DND-41 (cell line): ENCODE results near the gene ZNF726.
"Not testable (repeated sequence)": the region's sequence is repeated elsewhere in the genome, so short reads cannot be mapped to it uniquely, and the experiment has no call there.

Experiments used
- ATAC-seq: fragments of 200-7000 bp; cut with Tn5 transposase; 3 replicates; pipeline ENCODE4 v1.9.1; 2021; ENCODE audit warnings: low read depth; ENCODE audit not compliant: insufficient read depth
- DNase-seq: peaks from one replicate; pipeline ENCODE4 v3.0.0-alpha.2; 2020
- H2AFZ ChIP-seq: 2 replicates; pipeline ENCODE4 v1.6.0; 2012; ENCODE audit warnings: low read depth, low read length
- H3K27ac ChIP-seq: 2 replicates; pipeline ENCODE4 v1.5.1; 2012; ENCODE audit warnings: low read length, inconsistent platforms
- H3K27me3 ChIP-seq: fragments of 200-600 bp; sonication (generic); 2 replicates; pipeline ENCODE4 v1.6.0; 2012; ENCODE audit warnings: low read length, mild to moderate bottlenecking, inconsistent platforms; ENCODE audit not compliant: insufficient read depth, poor library complexity
- H3K36me3 ChIP-seq: 2 replicates; pipeline ENCODE4 v1.5.1; 2012; ENCODE audit warnings: low read length, inconsistent platforms; ENCODE audit not compliant: insufficient read depth
- H3K4me1 ChIP-seq: 2 replicates; pipeline ENCODE4 v1.5.1; 2012; ENCODE audit warnings: mild to moderate bottlenecking, low read length; ENCODE audit not compliant: insufficient read depth
- H3K4me2 ChIP-seq: 2 replicates; pipeline ENCODE4 v1.6.0; 2012; ENCODE audit warnings: mild to moderate bottlenecking, moderate library complexity, low read length, inconsistent platforms; ENCODE audit not compliant: insufficient read depth
- H3K4me3 ChIP-seq, 2 experiments: fragments of 200-600 bp in 1 of 2; shearing (Covaris generic) in 1 of 2; 2 replicates each; pipeline ENCODE4 v1.5.1; 2012 to 2016; ENCODE audit warnings: inconsistent platforms in 2 of 2, low read length in 2 of 2, mild to moderate bottlenecking in 2 of 2, low read depth in 1 of 2, moderate library complexity in 1 of 2
- H3K79me2 ChIP-seq: 2 replicates; pipeline ENCODE4 v1.6.0; 2012; ENCODE audit warnings: low read length, inconsistent platforms; ENCODE audit not compliant: insufficient read depth
- H3K9ac ChIP-seq: 2 replicates; pipeline ENCODE4 v1.6.0; 2012; ENCODE audit warnings: low read depth, mild to moderate bottlenecking, inconsistent platforms, low read length, moderate library complexity
- H3K9me3 ChIP-seq: 2 replicates; pipeline ENCODE4 v1.5.1; 2012; ENCODE audit warnings: low read length, moderate library complexity, mild to moderate bottlenecking, inconsistent platforms; ENCODE audit not compliant: insufficient read depth, severe bottlenecking
- H4K20me1 ChIP-seq: 2 replicates; pipeline ENCODE4 v1.6.0; 2012; ENCODE audit warnings: low read length; ENCODE audit not compliant: insufficient read depth
- CTCF ChIP-seq: IDR thresholded peaks from 2 replicates; pipeline ENCODE4 v1.5.1; 2012; ENCODE audit warnings: borderline replicate concordance, low read length, moderate library complexity, mild to moderate bottlenecking; ENCODE audit not compliant: poor library complexity, severe bottlenecking; ENCODE audit errors: extremely low read depth
- EZH2 ChIP-seq: IDR thresholded peaks from 3 replicates; pipeline ENCODE4 v1.6.1; 2012; ENCODE audit warnings: borderline replicate concordance, low read depth, mild to moderate bottlenecking, moderate library complexity, low read length, inconsistent platforms; ENCODE audit not compliant: severe bottlenecking

The ZNF726 gene

GRCh38 chr19:23872282-23872919, 42.3 kb upstream of the ZNF726 start:
- H3K9me3 ChIP-seq = peaks cover 4% of the 10 kb centered on the region
- H3K4me1 ChIP-seq = no peaks in the 10 kb centered on the region
- H4K20me1 ChIP-seq = no peaks in the 10 kb centered on the region
- DNase-seq (no peak), ATAC-seq (no peak)
- H3K27ac ChIP-seq = no peak overlapping the region
- H3K79me2 ChIP-seq = no peaks in the 10 kb centered on the region
- no peak overlapping the region for H3K4me2 ChIP-seq
- H3K36me3 ChIP-seq = no peaks in the 10 kb centered on the region
- H3K4me3 ChIP-seq = no peak overlapping the region
- no peak overlapping the region for H3K9ac ChIP-seq
- H3K27me3 ChIP-seq = no peaks in the 10 kb centered on the region
- no peak overlapping the region for H2AFZ ChIP-seq
- TF ChIP-seq CTCF (no peak), EZH2 (no peak)

DNA sequence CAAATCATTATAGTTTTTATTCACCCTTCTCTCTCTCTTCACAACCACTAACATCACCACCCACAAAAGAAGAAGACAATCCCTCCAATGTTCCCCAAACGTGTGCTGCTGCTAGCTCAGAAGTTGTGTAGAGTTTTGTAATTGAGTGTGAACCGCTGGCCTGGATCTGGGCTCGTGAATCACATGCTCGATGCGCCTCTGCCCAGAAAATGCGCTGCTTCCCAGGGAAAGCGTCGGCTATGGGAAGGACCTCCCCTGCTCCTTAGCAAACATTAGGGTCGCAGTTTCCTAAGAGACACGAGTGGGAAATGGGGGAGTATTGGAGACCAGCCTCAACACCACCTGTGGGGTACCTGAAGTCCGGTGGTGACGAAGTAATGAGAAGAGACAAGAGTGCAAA, 38.4 kb upstream of the ZNF726 start:
- H3K36me3 ChIP-seq = no peaks in the 10 kb centered on the region
- no peak overlapping the region for H2AFZ ChIP-seq
- no peak overlapping the region for H3K27ac ChIP-seq
- no peak for TF ChIP-seq EZH2
- no peak for TF ChIP-seq CTCF
- ATAC-seq = no peak
- no peaks in the 10 kb centered on the region for H3K4me1 ChIP-seq
- no peaks in the 10 kb centered on the region for H3K9me3 ChIP-seq
- no peaks in the 10 kb centered on the region for H3K79me2 ChIP-seq
- H3K27me3 ChIP-seq = peaks cover 6% of the 10 kb centered on the region
- H3K4me2 ChIP-seq = no peak overlapping the region
- H3K4me3 ChIP-seq = no peak overlapping the region
- no peak for DNase-seq
- no peak overlapping the region for H3K9ac ChIP-seq
- no peaks in the 10 kb centered on the region for H4K20me1 ChIP-seq

DNA sequence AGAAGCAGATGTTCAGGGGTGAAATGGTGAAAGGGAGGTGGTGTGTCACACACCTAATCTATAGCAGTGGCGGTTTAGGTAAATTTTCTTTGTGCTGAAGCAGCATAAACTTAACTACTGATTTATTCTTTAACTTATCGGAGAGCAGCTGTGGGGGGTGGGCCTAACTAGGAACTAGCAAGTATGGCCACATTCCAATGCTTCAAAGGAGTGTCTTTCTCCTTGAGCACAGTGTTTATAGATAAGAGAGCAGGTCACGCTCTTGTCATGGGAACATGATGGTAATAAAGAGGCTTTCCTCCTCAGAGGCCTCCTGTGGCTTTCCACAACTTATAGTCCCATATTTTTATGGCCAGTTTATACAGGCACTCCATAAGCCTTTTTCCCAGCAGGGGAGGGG, 37.9 kb upstream of the ZNF726 start:
- not testable (repeated sequence) for H3K9ac ChIP-seq

GRCh38 chr19:23882493-23882892, 32.2 kb upstream of the ZNF726 start:
- Histone ChIP-seq H3K9me3 (no peaks in the 10 kb centered on the region), H4K20me1 (no peaks in the 10 kb centered on the region), H2AFZ (no peak overlapping the region), H3K4me2 (no peak overlapping the region), H3K27ac (no peak overlapping the region), H3K9ac (no peak overlapping the region), H3K36me3 (no peaks in the 10 kb centered on the region), H3K4me1 (no peaks in the 10 kb centered on the region), H3K27me3 (peaks cover 6% of the 10 kb centered on the region), H3K79me2 (no peaks in the 10 kb centered on the region), H3K4me3 (no peak overlapping the region)
- TF ChIP-seq CTCF (no peak), EZH2 (no peak)
- ATAC-seq = no peak
- DNase-seq = no peak

More for the DNA sequence above, 37.9 kb upstream of the ZNF726 start:
- DNase-seq, H3K79me2 ChIP-seq, ATAC-seq, H3K36me3 ChIP-seq, H3K4me1 ChIP-seq, H3K27ac ChIP-seq, H3K27me3 ChIP-seq, H3K4me3 ChIP-seq, H3K4me2 ChIP-seq, H2AFZ ChIP-seq, H3K9me3 ChIP-seq, H4K20me1 ChIP-seq: not testable (repeated sequence)
